Neural progenitor cell (in vitro differentiated cells): ENCODE results near the gene RNF126.

Source experiments
- CTCF ChIP-seq: fragments of 200-600 bp; sonication (generic); IDR thresholded peaks from 2 replicates; pipeline ENCODE4 v1.5.1; 2017; ENCODE audit warnings: antibody characterized with exemption, mild to moderate bottlenecking
- EZH2 ChIP-seq: fragments of 200-600 bp; sonication (generic); IDR thresholded peaks from 2 replicates; pipeline ENCODE4 v1.6.1; 2017; ENCODE audit warnings: antibody characterized with exemption, mild to moderate bottlenecking, moderate library complexity

GRCh38 chr19:620166-620862, 42.7 kb downstream of the RNF126 start:
- TF ChIP-seq CTCF (no peak), EZH2 (no peak)
